Stimulated activated CD4-positive, alpha-beta T cell treated with anti-CD3 and anti-CD28 coated beads, Interleukin-4, amount 100 ng/mL, for 1 hour (primary cell): ENCODE measurements around the gene TBC1D21.

Source experiments
- DNase-seq: peaks from one replicate; pipeline ENCODE4 v3.0.0-alpha.2; 2020

TBC1D21 gene

GRCh38 chr15:73865379-73865778 lies 8.0 kb upstream of the TBC1D21 start:
- no peak for DNase-seq

GRCh38 chr15:73865904-73866303 lies 7.5 kb upstream of the TBC1D21 start:
- DNase-seq: no peak

- DNase-seq: no peak
These were observed 6.9 kb upstream of the TBC1D21 start for GRCh38 chr15:73866481-73866880.

GRCh38 chr15:73866881-73867410 lies 6.4 kb upstream of the TBC1D21 start:
- no peak for DNase-seq

GRCh38 chr15:73867426-73867825 lies 5.9 kb upstream of the TBC1D21 start:
- DNase-seq: no peak

- DNase-seq: no peak
These were observed 5.4 kb upstream of the TBC1D21 start for GRCh38 chr15:73867956-73868355.

- no peak for DNase-seq
These were observed 4.0 kb upstream of the TBC1D21 start for GRCh38 chr15:73869216-73869995.

GRCh38 chr15:73870700-73871408 lies 2.5 kb upstream of the TBC1D21 start:
- DNase-seq: no peak

GRCh38 chr15:73872346-73872745 lies 1.0 kb upstream of the TBC1D21 start:
- DNase-seq: no peak

GRCh38 chr15:73873889-73874511 lies 636 bp downstream of the TBC1D21 start:
- no peak for DNase-seq

GRCh38 chr15:73879426-73879825 lies 6.1 kb downstream of the TBC1D21 start:
- DNase-seq: no peak

- no peak for DNase-seq
These were observed 8.4 kb downstream of the TBC1D21 start for GRCh38 chr15:73881579-73882320.

GRCh38 chr15:73882761-73883419 lies 9.5 kb downstream of the TBC1D21 start:
- DNase-seq: no peak

- no peak for DNase-seq
These were observed 10.8 kb downstream of the TBC1D21 start for GRCh38 chr15:73884159-73884558.

- DNase-seq: no peak
These were observed 12.8 kb downstream of the TBC1D21 start for GRCh38 chr15:73885954-73886700.

GRCh38 chr15:73886717-73887345 lies 13.5 kb downstream of the TBC1D21 start:
- DNase-seq: no peak

GRCh38 chr15:73887481-73887880 lies 14.1 kb downstream of the TBC1D21 start:
- no peak for DNase-seq

- no peak for DNase-seq
These were observed 15.1 kb downstream of the TBC1D21 start for GRCh38 chr15:73888224-73889041.

- DNase-seq: no peak
These were observed 15.8 kb downstream of the TBC1D21 start for GRCh38 chr15:73889053-73889761.

GRCh38 chr15:73889762-73890124 lies 16.4 kb downstream of the TBC1D21 start:
- DNase-seq: no peak
